Activated naive CD4-positive, alpha-beta T cell treated with anti-CD3 and anti-CD28 coated beads, Interleukin-2, amount 50 U/mL, for 72 hours (primary cell): ENCODE measurements around the gene NOTCH1. TPM values are rescaled to one million over a fixed set of nuclear protein-coding genes. Genes with fewer than 3 reads are reported as not detected.
A peak's percentile ranks its signal among the peaks of the same experiment; 100 is the strongest.

Experiments
- ATAC-seq, 2 donors: fragments of 150-1000 bp; cut with Tn5 transposase; 2 replicates each; pipeline ENCODE4 v1.10.0; 2021; ENCODE audit warnings: mild to moderate bottlenecking in 2 of 2, moderate library complexity in 2 of 2
- DNase-seq, 2 donors: peaks; one replicate each; pipeline ENCODE4 v3.0.0; 2021 to 2022; ENCODE audit warnings: low spot score in 2 of 2
- H3K27ac Mint-ChIP-seq, 2 donors: one replicate each; pipeline ENCODE4 v1.8.0; 2022; ENCODE audit warnings: mild to moderate bottlenecking in 2 of 2, mixed read lengths in 2 of 2
- H3K36me3 Mint-ChIP-seq, 2 donors: one replicate each; pipeline ENCODE4 v1.8.0; 2022; ENCODE audit warnings: mixed read lengths in 2 of 2
- H3K9me3 Mint-ChIP-seq, 2 donors: one replicate each; pipeline ENCODE4 v1.8.0; 2022; ENCODE audit warnings: mixed read lengths in 2 of 2
- total RNA-seq, 2 donors: library from RNA; stranded (reverse); gene quantifications; one replicate each; pipeline ENCODE4 v1.2.3, GENCODE V29; 2022

The NOTCH1 gene
- total RNA-seq, 2 donors from 2014 or later, result 76.4 to 85.5 TPM

DNA sequence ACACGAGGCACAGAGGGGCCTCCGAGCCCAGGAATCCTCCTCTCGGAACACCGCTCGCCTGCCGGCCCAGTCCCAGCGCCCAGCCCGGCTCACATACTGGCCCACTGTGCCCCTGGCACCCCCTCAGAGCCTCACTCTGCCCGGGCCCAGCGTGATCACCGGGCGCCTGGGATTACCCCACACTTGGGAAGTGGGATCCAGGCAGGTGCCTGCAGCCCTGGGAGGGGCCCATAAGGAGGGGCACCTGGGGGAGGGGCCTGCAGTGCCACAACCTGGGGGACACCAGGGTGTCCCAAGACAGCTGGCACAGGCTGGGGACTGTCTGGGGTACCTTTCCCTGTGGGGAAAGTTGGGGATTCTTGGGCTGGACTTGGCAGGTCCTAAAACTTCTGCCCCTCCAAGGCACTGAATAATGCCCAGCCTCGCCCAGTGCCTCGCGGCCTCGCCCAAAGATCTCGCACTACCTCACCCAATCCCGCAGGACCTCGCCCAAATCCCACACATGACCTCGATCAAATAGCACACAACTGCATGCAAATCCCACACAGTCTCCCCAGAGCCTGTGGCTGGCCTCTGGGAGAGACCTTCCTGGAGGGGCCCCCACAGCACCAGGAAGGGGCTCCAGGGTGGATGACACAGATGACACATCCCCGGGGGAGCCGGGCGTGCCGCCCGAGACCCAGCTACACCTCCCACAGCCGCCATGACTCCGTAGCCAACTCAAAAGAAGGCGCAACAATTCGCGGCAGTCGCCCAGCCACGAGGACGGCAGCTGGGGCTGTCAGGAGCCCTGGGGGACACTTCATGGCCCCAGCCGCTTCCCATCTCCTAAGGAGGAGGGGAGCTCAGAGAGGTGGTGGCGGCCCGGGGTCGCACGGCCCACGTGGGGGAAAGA lies 13.7 kb downstream of the NOTCH1 start:
- DNase-seq (no peak), ATAC-seq (no peak)
- Mint-ChIP-seq H3K27ac (peak overlapping the region; percentile 68 to 88), H3K36me3 (peaks cover 3 to 9% of the 10 kb centered on the region in 2 donors), H3K9me3 (no peaks in the 10 kb centered on the region)

GRCh38 chr9:136531186-136531903 lies 14.5 kb downstream of the NOTCH1 start:
- ATAC-seq (no peak), DNase-seq (no peak)
- Mint-ChIP-seq H3K27ac (peak overlapping the region in 1 of 2 donors; percentile 88), H3K9me3 (no peaks in the 10 kb centered on the region), H3K36me3 (peaks cover 0 to 6% of the 10 kb centered on the region in 2 donors)

DNA sequence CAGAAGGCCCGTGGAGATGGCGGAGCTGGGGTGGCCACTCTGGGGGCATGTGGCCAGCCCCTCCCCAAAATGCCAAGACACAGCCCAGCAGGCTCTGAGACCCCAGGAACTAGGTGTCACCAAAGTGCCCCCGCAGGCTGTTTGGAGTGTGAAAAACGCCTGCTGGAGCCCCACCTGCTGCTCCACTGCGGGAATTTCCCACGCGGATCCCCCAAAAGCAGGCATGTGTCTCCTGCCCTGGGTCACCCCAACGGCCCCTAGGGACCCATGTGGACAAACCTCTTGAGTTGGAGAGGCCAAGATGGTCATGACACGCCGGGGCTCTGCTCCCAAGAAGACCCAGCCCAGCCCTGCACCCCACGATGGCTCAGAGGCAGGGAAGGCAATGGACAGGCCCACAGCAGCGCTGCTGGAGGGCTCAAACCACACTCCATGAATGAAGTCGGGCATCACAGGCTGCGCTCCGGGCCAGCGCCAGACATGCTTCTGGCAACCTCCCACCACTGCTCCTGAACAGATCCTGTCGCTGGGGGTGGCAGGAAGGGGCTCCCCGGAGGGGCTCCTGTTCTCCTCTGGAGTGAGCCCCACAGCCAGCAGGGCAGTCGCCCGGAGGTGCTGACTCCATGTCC lies 15.3 kb downstream of the NOTCH1 start:
- Mint-ChIP-seq H3K36me3 (peaks cover 0 to 6% of the 10 kb centered on the region in 2 donors), H3K27ac (peak overlapping the region in 1 of 2 donors; percentile 88), H3K9me3 (no peaks in the 10 kb centered on the region)
- DNase-seq (no peak), ATAC-seq (no peak)

DNA sequence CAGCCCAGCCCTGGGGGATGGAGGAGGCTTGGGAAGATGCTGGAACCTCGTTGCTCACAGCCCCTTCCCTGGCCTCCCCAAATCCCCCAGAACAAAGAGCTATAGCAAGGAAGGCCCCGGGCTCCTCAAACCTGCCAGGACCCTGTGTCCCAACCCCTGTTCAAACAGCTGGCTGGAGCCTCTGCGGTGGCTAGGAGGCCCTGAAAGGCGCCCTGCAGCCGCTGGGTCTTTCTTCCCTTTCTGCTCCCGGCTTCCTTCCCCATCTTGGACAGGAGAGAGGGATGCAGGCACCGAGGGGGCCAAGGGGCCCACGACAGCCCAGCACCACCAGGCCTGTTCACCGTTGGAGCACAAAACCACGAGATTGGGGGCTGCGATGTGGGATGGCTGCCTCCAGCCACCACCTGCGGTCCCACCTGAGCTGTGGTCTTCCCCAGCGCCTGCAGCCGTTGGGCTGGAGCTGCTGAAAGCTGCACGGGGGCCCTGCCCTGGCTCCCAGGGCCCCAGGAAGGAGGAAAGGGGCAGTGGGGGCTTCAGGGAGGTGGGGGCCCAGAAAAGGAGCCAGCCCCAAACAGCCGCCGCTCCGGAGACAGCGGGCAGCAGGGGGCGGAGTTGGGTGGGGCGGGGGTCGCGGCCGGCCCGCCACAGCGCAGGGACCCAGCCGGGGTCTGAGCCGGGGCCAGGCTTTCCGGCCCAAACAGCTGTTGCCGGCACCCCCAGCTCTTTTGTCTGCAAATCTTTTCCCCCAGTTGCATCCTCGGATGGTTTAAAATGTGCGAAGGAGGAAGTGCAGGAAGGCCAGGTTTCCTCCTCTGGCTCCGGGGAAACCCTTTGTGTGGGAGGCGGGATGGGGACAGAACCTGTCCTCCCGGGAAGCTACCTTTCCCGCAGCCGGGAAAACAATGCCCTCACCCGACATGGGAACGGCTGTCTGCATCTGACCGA lies 16.1 kb downstream of the NOTCH1 start:
- Mint-ChIP-seq H3K36me3 (peaks cover 0 to 6% of the 10 kb centered on the region in 2 donors), H3K9me3 (no peaks in the 10 kb centered on the region)
- DNase-seq, result no peak

DNA sequence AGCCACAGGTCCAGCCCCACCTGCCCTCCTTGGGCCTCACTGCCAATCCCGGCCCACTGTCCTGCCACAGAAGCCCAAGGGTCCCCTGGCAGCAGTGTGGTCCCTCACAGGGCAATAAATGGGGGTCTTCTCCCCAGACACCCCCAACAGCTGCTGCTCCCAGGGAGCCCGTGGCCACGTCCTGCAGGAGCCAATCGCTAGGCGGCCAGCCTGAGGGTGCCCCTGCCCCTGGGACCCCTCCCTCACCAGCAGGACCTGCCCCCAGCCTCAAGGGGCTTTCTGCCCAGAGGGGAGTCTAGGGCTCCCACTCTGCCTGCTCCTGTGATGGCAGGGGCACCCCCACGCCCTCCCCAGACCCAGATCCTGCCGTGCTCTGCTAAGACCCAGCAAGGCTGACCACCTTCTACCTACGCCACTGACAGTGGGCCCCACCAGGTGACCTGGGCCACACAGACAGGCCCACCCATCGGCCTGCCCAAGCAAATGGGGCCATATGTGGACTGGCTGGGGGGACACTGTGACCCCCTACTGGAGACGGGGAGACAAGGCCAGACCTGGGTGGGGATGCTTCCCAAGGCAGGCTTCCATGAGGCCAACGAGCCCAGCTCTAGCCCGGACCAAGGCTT lies 17.0 kb downstream of the NOTCH1 start:
- H3K9me3 Mint-ChIP-seq, result no peaks in the 10 kb centered on the region
- H3K36me3 Mint-ChIP-seq, result peaks cover 0 to 6% of the 10 kb centered on the region in 2 donors
- ATAC-seq, result no peak
- peak overlapping the region in 1 of 2 donors; percentile 84 for H3K27ac Mint-ChIP-seq
- DNase-seq, result no peak

More for the DNA sequence above, 16.1 kb downstream of the NOTCH1 start:
- ATAC-seq, result no peak
- peak overlapping the region in 1 of 2 donors; percentile 22 for H3K27ac Mint-ChIP-seq

DNA sequence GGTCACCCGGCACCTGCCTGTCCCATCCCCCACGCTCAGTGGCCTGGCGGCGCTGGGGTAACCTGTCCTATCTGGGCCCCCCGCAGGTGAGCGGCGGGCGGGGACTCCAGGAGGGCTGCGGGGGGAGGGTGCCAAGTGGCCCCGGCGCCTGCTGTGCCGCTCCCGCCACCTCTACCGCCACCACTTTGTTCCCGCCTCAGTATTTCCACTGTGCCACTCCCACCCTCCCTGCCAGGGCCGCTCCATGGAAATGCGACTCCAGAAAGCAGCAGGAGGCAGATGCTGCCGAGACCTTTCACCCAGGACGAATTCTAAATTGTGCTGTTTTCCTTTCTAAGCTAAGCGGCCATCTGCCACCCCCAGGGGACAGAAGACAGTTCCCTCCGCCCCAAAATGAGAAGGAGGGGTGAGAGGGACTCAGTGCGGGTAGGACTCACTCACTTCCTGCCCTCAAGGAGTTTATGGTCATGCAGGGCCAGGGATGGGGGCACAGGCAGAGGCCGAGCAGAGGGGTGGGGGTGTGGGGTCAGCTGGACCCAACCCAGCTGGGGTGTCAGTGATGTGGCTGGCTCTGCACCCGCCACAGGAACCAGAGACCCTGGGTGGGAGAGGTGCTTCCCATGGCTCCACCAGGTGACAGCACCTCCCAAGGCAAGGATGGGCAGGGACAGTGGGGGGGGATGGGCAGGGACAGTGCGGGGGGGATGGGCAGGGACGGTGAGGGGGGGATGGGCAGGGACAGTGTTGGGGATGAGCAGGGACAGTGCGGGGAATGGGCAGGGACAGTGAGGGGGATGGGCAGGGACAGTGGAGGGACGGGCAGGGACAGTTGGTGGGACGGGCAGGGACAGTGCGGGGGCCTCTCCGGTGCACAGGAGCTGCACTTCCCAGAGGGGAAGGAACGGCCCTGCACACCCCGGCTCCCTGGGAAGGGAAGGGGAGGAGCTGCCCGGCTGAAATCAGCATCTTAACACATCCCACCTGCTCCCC lies 17.8 kb downstream of the NOTCH1 start:
- ATAC-seq (peak; percentile 15 to 27), DNase-seq (no peak)
- Mint-ChIP-seq H3K36me3 (peaks cover 0 to 6% of the 10 kb centered on the region in 2 donors), H3K9me3 (no peaks in the 10 kb centered on the region), H3K27ac (peak overlapping the region in 1 of 2 donors; percentile 84)

DNA sequence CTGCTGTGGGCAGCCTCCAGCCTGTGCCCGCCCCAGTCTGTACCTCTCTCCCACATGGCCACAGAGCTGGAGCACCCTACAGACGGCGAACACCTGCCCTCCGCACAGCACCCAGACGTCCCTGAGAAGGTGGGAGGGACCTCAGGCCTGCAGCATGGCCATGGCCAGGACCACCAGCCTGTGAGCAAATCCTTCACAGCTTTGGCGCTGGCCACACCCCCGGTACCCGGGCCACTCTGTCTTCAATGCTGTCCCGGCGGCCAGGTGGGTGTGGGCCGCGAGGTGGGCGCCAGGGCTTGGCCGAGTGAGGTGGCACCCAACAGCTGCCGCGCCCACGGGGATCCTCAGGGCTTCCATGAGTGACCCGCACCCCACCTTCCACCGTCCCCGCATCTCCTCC lies 18.7 kb downstream of the NOTCH1 start:
- H3K36me3 Mint-ChIP-seq, result peaks cover 0 to under 1% of the 10 kb centered on the region in 2 donors
- DNase-seq (no peak), ATAC-seq (no peak)
- H3K27ac Mint-ChIP-seq, result no peak overlapping the region
- H3K9me3 Mint-ChIP-seq, result no peaks in the 10 kb centered on the region

DNA sequence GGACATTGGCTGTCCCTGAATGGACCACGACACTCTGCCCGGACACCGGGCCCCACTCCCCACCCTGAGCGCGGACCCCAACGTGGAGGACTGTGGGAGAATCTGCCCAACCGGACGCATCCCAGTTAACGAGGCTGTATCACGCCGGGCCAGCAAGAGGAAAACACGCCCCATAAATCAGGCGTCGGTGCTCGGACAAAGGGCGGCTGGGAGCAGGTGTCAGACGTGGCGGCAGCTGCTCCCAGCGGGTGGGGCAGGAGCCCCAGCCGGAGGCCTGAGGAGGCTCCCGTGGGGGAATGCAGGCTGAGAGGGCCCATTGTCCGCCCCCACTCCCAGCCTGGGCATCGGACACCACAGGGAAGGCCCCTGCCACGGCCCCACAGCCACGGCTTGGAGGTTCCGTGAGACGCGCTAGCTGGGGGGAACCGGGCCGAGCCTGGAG lies 19.2 kb downstream of the NOTCH1 start:
- no peak overlapping the region for H3K27ac Mint-ChIP-seq
- ATAC-seq (no peak), DNase-seq (no peak)
- no peaks in the 10 kb centered on the region for H3K36me3 Mint-ChIP-seq
- no peaks in the 10 kb centered on the region for H3K9me3 Mint-ChIP-seq

DNA sequence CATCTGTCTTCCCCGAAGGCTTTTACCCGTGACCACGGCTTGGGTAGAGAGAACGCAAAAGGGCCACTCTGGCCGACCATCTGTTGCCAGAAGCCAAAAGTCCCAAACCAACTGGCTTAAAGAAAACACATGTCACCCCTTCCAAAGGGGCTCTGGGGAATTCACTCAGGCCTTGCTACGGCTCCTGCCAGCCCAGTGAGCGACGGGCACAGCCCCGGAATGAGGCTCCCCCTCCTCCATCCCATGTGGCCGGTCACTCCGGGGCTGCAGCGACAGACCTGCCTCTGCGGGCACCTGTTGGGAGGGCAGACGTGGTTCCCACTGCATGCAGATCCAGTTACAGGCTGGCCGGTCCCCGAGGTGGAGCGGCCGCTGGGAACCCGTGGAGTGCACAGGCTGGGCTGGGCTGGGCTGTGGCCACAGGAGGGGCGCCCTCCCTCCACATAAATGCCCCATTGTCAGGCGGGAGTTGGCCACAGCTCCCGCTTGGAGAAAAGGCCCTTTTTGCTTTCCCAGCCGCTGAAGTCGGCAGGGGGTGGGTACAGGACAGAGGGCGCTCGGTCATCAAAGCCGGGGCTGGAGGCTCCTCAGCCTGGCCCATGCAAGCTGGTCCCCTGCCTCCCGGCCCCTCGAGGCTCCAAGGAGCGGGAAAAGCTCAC lies 19.9 kb downstream of the NOTCH1 start:
- no peaks in the 10 kb centered on the region for H3K36me3 Mint-ChIP-seq
- H3K9me3 Mint-ChIP-seq, result no peaks in the 10 kb centered on the region
- DNase-seq, result no peak
- no peak for ATAC-seq
- H3K27ac Mint-ChIP-seq, result peak overlapping the region in 1 of 2 donors; percentile 30

- ATAC-seq, result no peak
- H3K36me3 Mint-ChIP-seq, result no peaks in the 10 kb centered on the region
These were observed 20.6 kb downstream of the NOTCH1 start for GRCh38 chr9:136525207-136525606.

GRCh38 chr9:136522314-136523237 lies 23.3 kb downstream of the NOTCH1 start:
- Mint-ChIP-seq H3K9me3 (no peaks in the 10 kb centered on the region), H3K27ac (peak overlapping the region in 1 of 2 donors; percentile 55), H3K36me3 (no peaks in the 10 kb centered on the region)
- no peak for ATAC-seq
- no peak for DNase-seq

More at GRCh38 chr9:136525207-136525606, 20.6 kb downstream of the NOTCH1 start:
- no peaks in the 10 kb centered on the region for H3K9me3 Mint-ChIP-seq
- H3K27ac Mint-ChIP-seq, result no peak overlapping the region
- no peak for DNase-seq

DNA sequence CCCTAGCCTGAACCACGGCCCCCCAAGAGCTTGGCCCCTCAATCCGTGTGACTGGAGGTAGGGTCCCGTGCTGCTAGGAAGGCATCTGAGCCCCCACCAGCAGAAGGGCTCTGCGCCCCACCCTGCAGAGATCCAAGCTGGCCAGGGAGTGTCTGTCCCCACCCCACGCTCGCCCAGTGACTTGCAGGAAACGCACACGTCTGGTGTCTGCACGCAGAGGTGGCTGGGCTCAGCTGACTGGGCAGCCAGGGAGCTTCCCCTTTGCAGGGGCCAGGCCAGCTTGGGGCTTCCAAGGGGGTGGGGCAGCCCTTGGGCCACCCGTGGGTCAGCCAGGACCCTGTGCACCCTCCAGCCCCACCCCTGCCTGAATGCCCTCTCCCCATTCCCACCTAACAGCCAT lies 24.3 kb downstream of the NOTCH1 start:
- ATAC-seq, result no peak

DNA sequence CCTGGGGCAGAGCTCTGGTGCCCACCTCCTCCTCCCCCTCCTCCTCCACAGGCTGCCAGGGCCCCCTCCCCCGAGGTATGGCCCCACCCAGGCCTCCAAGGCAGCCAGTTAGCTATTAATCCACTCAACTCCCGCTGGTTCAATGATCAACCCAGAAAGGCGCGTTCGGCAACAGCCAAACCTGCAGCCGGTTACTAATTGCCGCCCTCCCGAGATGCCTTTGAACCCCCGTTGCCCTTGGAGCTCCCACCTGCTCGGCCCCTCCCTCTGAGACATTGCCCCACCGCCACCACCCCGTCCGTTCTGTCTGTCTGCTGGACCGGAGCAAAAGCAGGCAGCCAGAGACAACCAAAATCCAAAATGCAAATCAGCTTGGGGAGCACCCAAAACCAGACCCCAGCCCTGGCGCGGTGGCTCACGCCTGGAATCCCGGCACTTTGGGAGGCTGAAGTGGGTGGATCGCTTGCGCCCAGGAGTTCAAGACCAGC lies 25.8 kb downstream of the NOTCH1 start:
- no peak for ATAC-seq
- no peaks in the 10 kb centered on the region for H3K9me3 Mint-ChIP-seq
- DNase-seq, result no peak
- H3K36me3 Mint-ChIP-seq, result no peaks in the 10 kb centered on the region
- H3K27ac Mint-ChIP-seq, result peak overlapping the region in 1 of 2 donors; percentile 60

More for the DNA sequence above, 24.3 kb downstream of the NOTCH1 start:
- Mint-ChIP-seq H3K36me3 (no peaks in the 10 kb centered on the region), H3K9me3 (no peaks in the 10 kb centered on the region), H3K27ac (no peak overlapping the region)
- DNase-seq, result no peak
